Activated T-helper 1 cell treated with anti-CD3 and anti-CD28 coated beads, Interleukin-12 subunit alpha, Interleukin-12 subunit beta, Interleukin-2, Interleukin-4 antibody, amounts not matched to agents 30 ng/mL and 10 ng/mL and 1 ng/mL, durations not matched to agents 14 hours and 24 hours and 36 hours (primary cell): ENCODE data around the gene HSF5. TPM values are rescaled to one million over a fixed set of nuclear protein-coding genes. Genes with fewer than 3 reads are reported as not detected.
A peak's percentile ranks its signal among the peaks of the same experiment; 100 is the strongest.

Source experiments
- DNase-seq: peaks from one replicate; pipeline ENCODE4 v3.0.0; 2021; ENCODE audit warnings: low spot score
- H3K27ac Mint-ChIP-seq: one replicate; pipeline ENCODE4 v1.8.0; 2021; ENCODE audit warnings: mild to moderate bottlenecking, mixed read lengths
- H3K27me3 Mint-ChIP-seq: one replicate; pipeline ENCODE4 v1.8.0; 2022; ENCODE audit warnings: mild to moderate bottlenecking, moderate library complexity, mixed read lengths; ENCODE audit not compliant: insufficient read depth
- H3K36me3 Mint-ChIP-seq: one replicate; pipeline ENCODE4 v1.8.0; 2021; ENCODE audit warnings: low read depth, mixed read lengths
- H3K4me1 Mint-ChIP-seq: one replicate; pipeline ENCODE4 v1.8.0; 2021; ENCODE audit warnings: low read depth, mixed read lengths
- H3K4me3 Mint-ChIP-seq: one replicate; pipeline ENCODE4 v1.8.0; 2021; ENCODE audit warnings: mild to moderate bottlenecking, moderate library complexity, mixed read lengths
- H3K9me3 Mint-ChIP-seq: one replicate; pipeline ENCODE4 v1.8.0; 2021; ENCODE audit warnings: mixed read lengths
- intact Hi-C: fragments of 100-400 bp; cut with micrococcal nuclease; formaldehyde crosslinking; loops from one replicate; pipeline ENCODE4 v1.15.1; 2024
- total RNA-seq: library from RNA; stranded (reverse); gene quantifications from 2 replicates; pipeline ENCODE4 v1.2.3, GENCODE V29; 2022

The HSF5 gene
- total RNA-seq, 1 donor from 2014 or later, result 1.1 TPM

- Mint-ChIP-seq H3K27me3 (peaks cover 5% of the 10 kb centered on the region), H3K27ac (peak overlapping the region; percentile 79), H3K4me3 (no peak overlapping the region), H3K4me1 (peaks cover 36% of the 10 kb centered on the region), H3K9me3 (no peaks in the 10 kb centered on the region), H3K36me3 (peaks cover 3% of the 10 kb centered on the region)
- intact Hi-C loops, result loop anchor here (1.0 kb wide), 7 partner anchors 11 to 96 kb away; partner anchors contain the start of gene SUPT4H1
- no peak for DNase-seq
These were observed 74.5 kb downstream of the HSF5 start for GRCh38 chr17:58413684-58414083.

- Mint-ChIP-seq H3K27me3 (peaks cover 5% of the 10 kb centered on the region), H3K4me3 (peak overlapping the region; percentile 44), H3K9me3 (no peaks in the 10 kb centered on the region), H3K4me1 (peaks cover 31% of the 10 kb centered on the region), H3K36me3 (peaks cover 3% of the 10 kb centered on the region), H3K27ac (peak overlapping the region; percentile 79)
- intact Hi-C loops, result loop anchor here (1.0 kb wide), 7 partner anchors 11 to 96 kb away; partner anchors contain the start of gene SUPT4H1
- DNase-seq, result no peak
These were observed 75.1 kb downstream of the HSF5 start for GRCh38 chr17:58412961-58413586.

- intact Hi-C loops, result no loop called here
- no peaks in the 10 kb centered on the region for H3K9me3 Mint-ChIP-seq
- H3K36me3 Mint-ChIP-seq, result no peaks in the 10 kb centered on the region
- peaks cover 5% of the 10 kb centered on the region for H3K27me3 Mint-ChIP-seq
- no peak for DNase-seq
- peaks cover 23% of the 10 kb centered on the region for H3K4me1 Mint-ChIP-seq
- no peak overlapping the region for H3K4me3 Mint-ChIP-seq
- H3K27ac Mint-ChIP-seq, result peak overlapping the region; percentile 50
These were observed 76.0 kb downstream of the HSF5 start for GRCh38 chr17:58412064-58412703.

- peaks cover 20% of the 10 kb centered on the region for H3K4me1 Mint-ChIP-seq
- H3K27ac Mint-ChIP-seq, result no peak overlapping the region
- no peak for DNase-seq
- no peaks in the 10 kb centered on the region for H3K36me3 Mint-ChIP-seq
- no peak overlapping the region for H3K4me3 Mint-ChIP-seq
- intact Hi-C loops, result no loop called here
- H3K27me3 Mint-ChIP-seq, result peaks cover 5% of the 10 kb centered on the region
- no peaks in the 10 kb centered on the region for H3K9me3 Mint-ChIP-seq
These were observed 76.8 kb downstream of the HSF5 start for GRCh38 chr17:58411408-58411894.

GRCh38 chr17:58410714-58411407 lies 77.3 kb downstream of the HSF5 start:
- peaks cover 5% of the 10 kb centered on the region for H3K27me3 Mint-ChIP-seq
- intact Hi-C loops, result no loop called here
- H3K9me3 Mint-ChIP-seq, result no peaks in the 10 kb centered on the region
- H3K36me3 Mint-ChIP-seq, result no peaks in the 10 kb centered on the region
- DNase-seq, result no peak
- H3K4me3 Mint-ChIP-seq, result no peak overlapping the region
- peaks cover 20% of the 10 kb centered on the region for H3K4me1 Mint-ChIP-seq
- H3K27ac Mint-ChIP-seq, result no peak overlapping the region

- DNase-seq, result no peak
- Mint-ChIP-seq H3K4me1 (peaks cover 20% of the 10 kb centered on the region), H3K9me3 (no peaks in the 10 kb centered on the region), H3K4me3 (no peak overlapping the region), H3K36me3 (no peaks in the 10 kb centered on the region), H3K27me3 (peaks cover 6% of the 10 kb centered on the region), H3K27ac (no peak overlapping the region)
- intact Hi-C loops, result no loop called here
These were observed 78.8 kb downstream of the HSF5 start for GRCh38 chr17:58409432-58409831.

- DNase-seq, result no peak
- peaks cover 4% of the 10 kb centered on the region for H3K27me3 Mint-ChIP-seq
- peaks cover 14% of the 10 kb centered on the region for H3K4me1 Mint-ChIP-seq
- no peak overlapping the region for H3K27ac Mint-ChIP-seq
- no peaks in the 10 kb centered on the region for H3K36me3 Mint-ChIP-seq
- no peak overlapping the region for H3K4me3 Mint-ChIP-seq
- intact Hi-C loops, result loop anchor here (5.0 kb wide), 1 partner anchor 36 kb away; no protein-coding TSS in a partner anchor
- H3K9me3 Mint-ChIP-seq, result no peaks in the 10 kb centered on the region
These were observed 84.9 kb downstream of the HSF5 start for GRCh38 chr17:58403311-58403710.

GRCh38 chr17:58402679-58403078 lies 85.5 kb downstream of the HSF5 start:
- Mint-ChIP-seq H3K36me3 (no peaks in the 10 kb centered on the region), H3K9me3 (no peaks in the 10 kb centered on the region), H3K27ac (no peak overlapping the region), H3K27me3 (peaks cover 4% of the 10 kb centered on the region), H3K4me1 (peaks cover 14% of the 10 kb centered on the region), H3K4me3 (no peak overlapping the region)
- no peak for DNase-seq
- intact Hi-C loops, result loop anchor here (1.0 to 5.0 kb wide), 2 partner anchors 11 to 35 kb away; no protein-coding TSS in a partner anchor

- Mint-ChIP-seq H3K9me3 (no peaks in the 10 kb centered on the region), H3K27me3 (peaks cover 4% of the 10 kb centered on the region), H3K4me1 (peaks cover 14% of the 10 kb centered on the region), H3K27ac (no peak overlapping the region), H3K4me3 (no peak overlapping the region), H3K36me3 (no peaks in the 10 kb centered on the region)
- no peak for DNase-seq
- intact Hi-C loops, result loop anchor here (1.0 to 5.0 kb wide), 2 partner anchors 11 to 35 kb away; no protein-coding TSS in a partner anchor
These were observed 86.2 kb downstream of the HSF5 start for GRCh38 chr17:58402047-58402446.

GRCh38 chr17:58401287-58401686 lies 86.9 kb downstream of the HSF5 start:
- Mint-ChIP-seq H3K9me3 (no peaks in the 10 kb centered on the region), H3K4me3 (no peak overlapping the region), H3K36me3 (no peaks in the 10 kb centered on the region), H3K27ac (no peak overlapping the region), H3K4me1 (peaks cover 14% of the 10 kb centered on the region), H3K27me3 (peaks cover 4% of the 10 kb centered on the region)
- no peak for DNase-seq
- intact Hi-C loops, result loop anchor here (5.0 kb wide), 1 partner anchor 34 kb away; no protein-coding TSS in a partner anchor

- no peaks in the 10 kb centered on the region for H3K36me3 Mint-ChIP-seq
- H3K9me3 Mint-ChIP-seq, result no peaks in the 10 kb centered on the region
- DNase-seq, result no peak
- intact Hi-C loops, result loop anchor here (5.0 kb wide), 1 partner anchor 34 kb away; no protein-coding TSS in a partner anchor
- no peak overlapping the region for H3K4me3 Mint-ChIP-seq
- H3K27me3 Mint-ChIP-seq, result peaks cover 4% of the 10 kb centered on the region
- H3K4me1 Mint-ChIP-seq, result peaks cover 14% of the 10 kb centered on the region
- no peak overlapping the region for H3K27ac Mint-ChIP-seq
These were observed 87.4 kb downstream of the HSF5 start for GRCh38 chr17:58400826-58401225.

GRCh38 chr17:58399974-58400373 lies 88.2 kb downstream of the HSF5 start:
- no peak for DNase-seq
- Mint-ChIP-seq H3K27me3 (peaks cover 3% of the 10 kb centered on the region), H3K9me3 (no peaks in the 10 kb centered on the region), H3K27ac (no peak overlapping the region), H3K4me3 (no peak overlapping the region), H3K36me3 (no peaks in the 10 kb centered on the region), H3K4me1 (peaks cover 14% of the 10 kb centered on the region)
- intact Hi-C loops, result loop anchor here (5.0 kb wide), 1 partner anchor 33 kb away; no protein-coding TSS in a partner anchor
